Measurements from ENCODE around the gene TLR7.

DNA sequence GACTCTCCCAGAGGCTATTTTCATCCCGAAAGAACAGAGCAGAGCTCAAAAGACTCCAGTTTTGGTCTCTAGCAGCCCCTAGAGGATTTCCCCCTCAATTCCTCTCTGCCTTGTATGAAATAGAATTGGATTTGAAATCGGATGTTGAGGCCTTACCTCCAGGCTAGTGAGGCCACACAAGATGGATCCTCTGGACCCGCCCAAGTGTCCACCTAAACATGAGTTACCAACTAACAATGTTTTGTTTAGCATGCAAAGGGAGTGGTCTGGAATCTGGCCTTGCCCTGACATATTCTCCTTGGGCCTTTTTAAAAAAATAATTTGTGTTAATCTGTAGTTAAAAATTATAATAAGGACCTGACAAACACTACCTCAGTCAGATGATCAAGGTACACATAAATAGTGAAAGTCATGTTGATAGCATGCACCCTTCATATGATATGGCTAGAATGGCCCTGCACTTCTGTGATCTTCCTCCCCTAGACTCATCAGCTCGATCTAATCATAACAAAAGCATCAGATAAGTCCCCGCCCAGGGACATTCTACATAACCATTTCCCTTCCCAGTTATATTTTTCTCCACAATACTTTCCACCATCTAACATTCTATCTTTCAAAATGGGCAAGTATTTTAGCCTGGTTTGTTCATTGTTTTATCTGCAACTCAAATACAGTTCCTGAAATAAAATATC is 46.1 kb downstream of the TLR7 start:
- TF ChIP-seq, protein P1, sequence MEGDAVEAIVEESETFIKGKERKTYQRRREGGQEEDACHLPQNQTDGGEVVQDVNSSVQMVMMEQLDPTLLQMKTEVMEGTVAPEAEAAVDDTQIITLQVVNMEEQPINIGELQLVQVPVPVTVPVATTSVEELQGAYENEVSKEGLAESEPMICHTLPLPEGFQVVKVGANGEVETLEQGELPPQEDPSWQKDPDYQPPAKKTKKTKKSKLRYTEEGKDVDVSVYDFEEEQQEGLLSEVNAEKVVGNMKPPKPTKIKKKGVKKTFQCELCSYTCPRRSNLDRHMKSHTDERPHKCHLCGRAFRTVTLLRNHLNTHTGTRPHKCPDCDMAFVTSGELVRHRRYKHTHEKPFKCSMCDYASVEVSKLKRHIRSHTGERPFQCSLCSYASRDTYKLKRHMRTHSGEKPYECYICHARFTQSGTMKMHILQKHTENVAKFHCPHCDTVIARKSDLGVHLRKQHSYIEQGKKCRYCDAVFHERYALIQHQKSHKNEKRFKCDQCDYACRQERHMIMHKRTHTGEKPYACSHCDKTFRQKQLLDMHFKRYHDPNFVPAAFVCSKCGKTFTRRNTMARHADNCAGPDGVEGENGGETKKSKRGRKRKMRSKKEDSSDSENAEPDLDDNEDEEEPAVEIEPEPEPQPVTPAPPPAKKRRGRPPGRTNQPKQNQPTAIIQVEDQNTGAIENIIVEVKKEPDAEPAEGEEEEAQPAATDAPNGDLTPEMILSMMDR (IDR thresholded peaks at IDR 0.05; ENCODE audit: insufficient read depth, low read depth, low read length) = no peak
- no peak for TF ChIP-seq EZH2 (IDR thresholded peaks at IDR 0.05; ENCODE audit: insufficient read depth, low read length)
